Fibroblast of the conjunctiva (primary cell): ENCODE data around the gene NECAB2.

Source experiments
- DNase-seq: peaks from one replicate; pipeline ENCODE4 v3.0.0-alpha.2; 2010; ENCODE audit warnings: low read depth

Gene NECAB2

GRCh38 chr16:84026606-84027005, 58.6 kb downstream of the NECAB2 start:
- DNase-seq = no peak

- no peak for DNase-seq
Measured at GRCh38 chr16:84027625-84028024, 59.6 kb downstream of the NECAB2 start.

DNA sequence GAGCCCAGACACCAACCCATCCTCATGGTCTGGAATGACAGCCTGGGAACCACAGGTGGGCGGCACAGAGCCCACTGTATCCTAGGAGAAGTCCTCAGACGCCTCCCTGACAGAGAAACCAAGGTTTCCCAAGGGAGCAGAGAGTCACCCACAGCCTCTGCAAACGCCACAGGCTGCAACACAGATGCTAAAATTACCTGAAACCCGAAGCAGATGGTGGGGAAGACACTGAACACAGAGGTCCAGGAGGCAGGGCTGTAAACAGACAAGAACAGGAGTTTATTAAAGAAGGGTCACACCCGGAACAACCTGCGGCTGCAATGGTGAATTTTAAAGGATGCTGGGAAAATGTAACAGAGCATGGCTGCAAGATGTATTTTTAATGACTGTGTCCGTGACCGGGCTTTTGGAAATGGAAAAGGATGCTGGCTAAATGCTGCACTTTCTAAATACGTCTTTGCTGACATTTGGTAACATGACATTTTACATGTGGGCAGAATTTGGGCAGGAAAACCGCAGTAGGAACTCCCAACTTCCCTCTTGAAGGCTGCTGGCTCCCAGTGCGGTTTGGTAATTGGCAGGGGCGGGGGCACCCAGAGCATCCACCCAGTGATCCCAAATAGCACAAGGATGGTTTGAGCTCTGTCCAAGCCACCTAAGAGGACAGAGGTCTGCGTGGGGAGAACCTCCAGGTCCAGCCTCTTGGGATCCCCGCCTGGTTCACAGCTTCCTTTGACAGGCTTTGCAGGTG, 61.4 kb downstream of the NECAB2 start:
- no peak for DNase-seq

GRCh38 chr16:84031556-84031955, 63.5 kb downstream of the NECAB2 start:
- no peak for DNase-seq

GRCh38 chr16:84032458-84033178, 64.6 kb downstream of the NECAB2 start:
- DNase-seq = no peak

DNA sequence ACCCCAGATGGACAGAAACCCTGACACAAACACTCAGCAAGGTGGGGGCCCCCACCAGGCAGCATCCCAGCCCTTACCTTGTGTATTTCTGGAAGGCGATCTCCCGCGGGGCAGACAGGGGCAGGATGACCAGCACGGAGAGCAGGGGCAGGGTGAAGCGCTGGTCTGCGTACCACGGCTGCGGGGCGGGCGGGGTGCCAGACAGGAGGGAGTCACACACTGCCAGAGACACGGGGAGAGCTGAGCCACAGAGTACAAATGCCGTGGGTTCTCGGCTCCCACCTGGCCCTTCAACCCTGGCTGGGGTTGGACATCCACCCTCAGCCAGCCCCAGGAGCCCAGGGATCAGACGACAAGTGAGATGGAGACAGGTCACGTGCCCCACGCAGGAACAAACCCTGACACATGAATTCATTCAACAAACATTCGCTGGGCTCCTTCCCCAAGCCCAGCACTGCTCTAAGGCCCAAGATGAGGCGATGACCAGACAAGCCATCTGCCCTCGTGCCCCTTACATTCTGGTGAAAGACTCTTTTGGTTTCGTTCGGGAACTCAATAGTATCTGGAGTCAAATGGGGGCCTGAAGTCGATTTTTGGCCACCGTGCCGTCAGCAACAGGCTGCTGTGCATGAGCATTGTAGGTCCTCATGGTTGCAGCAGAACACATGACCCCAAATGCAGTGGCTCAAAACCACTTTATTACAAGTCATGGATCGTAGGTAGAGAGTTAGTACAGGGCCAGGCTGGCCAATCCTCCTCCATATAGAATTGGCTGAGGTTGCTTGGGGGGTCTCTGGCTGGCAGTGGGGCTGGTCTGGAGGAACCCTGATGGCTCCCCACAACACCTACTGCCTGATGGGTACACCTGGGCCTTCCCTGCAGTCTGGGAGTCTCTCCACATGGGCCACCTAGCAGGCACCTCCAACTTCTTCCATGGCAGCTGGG, 65.5 kb downstream of the NECAB2 start:
- DNase-seq = no peak

GRCh38 chr16:84034516-84034915, 66.5 kb downstream of the NECAB2 start:
- no peak for DNase-seq

DNA sequence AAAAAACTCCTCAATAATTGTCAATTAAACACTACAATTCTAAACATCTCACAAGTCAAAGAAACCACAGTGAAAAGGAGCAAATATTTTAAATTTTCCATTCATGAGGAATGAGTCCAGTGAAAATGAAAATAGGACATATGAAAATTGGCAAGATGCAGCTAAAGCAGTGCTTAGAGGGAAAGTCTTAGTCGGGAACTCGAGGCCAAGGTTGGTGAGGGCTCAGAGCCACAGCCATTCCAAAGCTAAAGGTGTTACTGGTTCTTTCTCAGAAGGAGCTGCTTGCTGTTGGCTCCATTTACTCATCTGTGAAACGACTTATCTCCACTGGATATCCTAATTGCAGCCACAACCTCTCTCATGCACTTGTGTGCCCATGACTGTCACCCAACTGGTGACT, 68.1 kb downstream of the NECAB2 start:
- no peak for DNase-seq

DNA sequence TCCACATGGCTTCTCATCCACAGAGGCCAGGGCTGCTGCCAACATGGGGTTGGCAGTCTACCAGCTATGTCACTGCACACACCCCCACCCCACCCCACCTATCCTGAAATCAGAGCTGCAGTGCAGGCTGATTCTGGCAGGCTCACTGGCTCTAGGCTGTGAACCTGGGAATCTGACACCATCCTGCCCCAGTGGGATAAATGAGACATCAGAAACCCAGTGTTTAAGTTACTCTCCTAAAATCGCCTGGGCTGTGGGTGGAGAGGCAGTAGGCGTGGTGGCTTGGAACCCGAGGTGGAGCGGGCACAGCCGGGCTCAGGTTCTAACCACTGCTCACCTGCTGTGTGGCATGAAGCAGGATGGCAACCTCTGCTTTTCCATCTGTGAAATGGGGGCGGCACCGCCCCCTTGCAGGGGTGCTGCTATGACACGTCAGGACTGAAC, 69.0 kb downstream of the NECAB2 start:
- DNase-seq = no peak

- DNase-seq = no peak
Measured at GRCh38 chr16:84038469-84038868, 70.4 kb downstream of the NECAB2 start.

- no peak for DNase-seq
Measured at GRCh38 chr16:84039696-84040095, 71.7 kb downstream of the NECAB2 start.

DNA sequence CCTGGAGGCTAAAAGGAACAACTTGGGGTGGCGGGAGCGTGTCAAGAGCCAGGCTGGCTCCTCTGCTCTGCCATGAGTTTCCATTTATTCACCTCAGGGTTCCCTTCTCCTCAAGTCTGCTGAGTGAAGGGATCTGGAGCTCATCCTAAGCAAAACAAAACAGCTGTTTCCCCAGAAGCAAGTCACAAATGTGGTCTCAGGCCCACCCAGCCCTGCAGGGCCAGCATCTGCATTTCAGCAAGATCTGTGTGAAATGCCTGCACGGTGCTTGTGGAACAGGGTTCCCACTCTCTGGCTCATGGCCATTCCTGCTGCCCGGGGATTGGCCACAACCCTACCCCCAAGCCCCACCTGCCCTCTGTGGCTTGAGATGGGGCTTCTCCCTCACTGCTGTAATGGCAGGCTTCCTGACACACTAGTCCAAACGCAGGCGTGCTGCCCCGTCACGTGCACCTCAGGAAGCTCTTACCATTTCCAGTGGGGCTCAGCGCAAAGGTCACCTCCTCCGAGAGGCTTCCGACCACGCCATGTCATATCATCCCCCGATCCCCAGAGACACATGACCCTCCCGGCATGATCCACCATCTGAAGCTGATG, 72.3 kb downstream of the NECAB2 start:
- no peak for DNase-seq

GRCh38 chr16:84040823-84041820, 73.1 kb downstream of the NECAB2 start:
- peak; percentile 78 for DNase-seq

DNA sequence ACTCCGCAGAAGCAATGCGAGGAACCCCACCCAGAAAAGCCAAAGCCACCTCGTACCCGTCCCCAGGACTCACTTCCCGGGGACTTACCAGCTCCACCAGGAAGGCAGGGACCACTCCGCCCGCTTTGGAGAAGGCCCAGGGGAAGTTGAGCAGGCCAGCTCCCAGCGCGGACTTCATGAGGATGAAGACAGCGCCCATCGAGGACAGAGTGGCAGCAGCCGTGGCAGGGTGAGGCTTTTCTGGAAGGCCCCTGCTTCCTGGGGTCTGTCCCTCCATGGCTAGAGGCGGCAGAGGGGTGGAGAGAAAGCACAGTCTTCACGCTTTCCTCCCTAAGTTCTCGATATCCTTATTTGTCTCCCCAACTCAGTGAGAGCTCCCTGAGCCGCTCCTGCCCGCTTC, 73.8 kb downstream of the NECAB2 start:
- DNase-seq = no peak

- DNase-seq = no peak
Measured at GRCh38 chr16:84042308-84042878, 74.3 kb downstream of the NECAB2 start, which contains the start of gene SLC38A8. SLC38A8 (minus strand) TSS chr16:84042795; CDS start chr16:84042157, 638 bp downstream.

GRCh38 chr16:84042879-84043485, 74.9 kb downstream of the NECAB2 start:
- no peak for DNase-seq

- DNase-seq = no peak
Measured at GRCh38 chr16:84043486-84044117, 75.6 kb downstream of the NECAB2 start.

GRCh38 chr16:84044118-84044488, 76.1 kb downstream of the NECAB2 start:
- DNase-seq = peak; percentile 18
